Keratinocyte (primary cell): ENCODE measurements around the gene CAMKMT.

ENCODE experiments used
- CTCF ChIP-seq, 3 experiments: IDR thresholded peaks in 1 of 3; conservative IDR thresholded peaks in 1 of 3; optimal IDR thresholded peaks in 1 of 3; 2 replicates in 2 of 3; 3 replicates in 1 of 3; pipeline versions ENCODE3 to v1.5.1; 2011; ENCODE audit warnings: low read length in 3 of 3, mild to moderate bottlenecking in 3 of 3, moderate library complexity in 2 of 3, control low read depth in 1 of 3, inconsistent platforms in 1 of 3; ENCODE audit not compliant: insufficient read depth in 2 of 3; ENCODE audit errors: extremely low read depth in 1 of 3
- EZH2 ChIP-seq: IDR thresholded peaks from one replicate; pipeline ENCODE4 v1.6.1; 2012; ENCODE audit warnings: inconsistent platforms, mild to moderate bottlenecking, low read length, moderate library complexity

GRCh38 chr2:44429034-44429433, 67.3 kb downstream of the CAMKMT start:
- TF ChIP-seq CTCF (optimal IDR thresholded peaks at IDR 0.05 in 1 of 3, IDR thresholded peaks at IDR 0.05 in 1 of 3, conservative IDR thresholded peaks at IDR 0.05 in 1 of 3; ENCODE audit: extremely low read depth in 1 of 3, insufficient read depth in 2 of 3, low read length in 3 of 3) (no peak), EZH2 (no peak)
